Activated naive CD4-positive, alpha-beta T cell treated with anti-CD3 and anti-CD28 coated beads for 36 hours (primary cell): ENCODE results near the gene SLC12A4. TPM values are rescaled to one million over a fixed set of nuclear protein-coding genes. Genes with fewer than 3 reads are reported as not detected.

ENCODE experiments used
- CTCF ChIA-PET: fragments of 350-600 bp; sonication (Branson Sonifier 250); formaldehyde crosslinking; loops from one replicate; lab custom pipeline; 2021; ENCODE audit warnings: antibody characterized with exemption; lab: Charles Lee
- DNase-seq: peaks from one replicate; pipeline ENCODE4 v3.0.0-alpha.2; 2020
- H3K27ac Mint-ChIP-seq: one replicate; pipeline ENCODE4 v1.8.0; 2021; ENCODE audit warnings: mild to moderate bottlenecking, mixed read lengths
- H3K27me3 Mint-ChIP-seq: one replicate; pipeline ENCODE4 v1.8.0; 2021; ENCODE audit warnings: low read depth, mixed read lengths
- H3K36me3 Mint-ChIP-seq: one replicate; pipeline ENCODE4 v1.8.0; 2021; ENCODE audit warnings: low read depth, mixed read lengths
- H3K4me1 Mint-ChIP-seq: one replicate; pipeline ENCODE4 v1.8.0; 2021; ENCODE audit warnings: low read depth, mixed read lengths
- H3K4me3 Mint-ChIP-seq: one replicate; pipeline ENCODE4 v1.8.0; 2021; ENCODE audit warnings: mild to moderate bottlenecking, moderate library complexity, mixed read lengths
- H3K9me3 Mint-ChIP-seq: one replicate; pipeline ENCODE4 v1.8.0; 2021; ENCODE audit warnings: mixed read lengths
- intact Hi-C: fragments of 100-400 bp; cut with micrococcal nuclease; formaldehyde crosslinking; loops from one replicate; pipeline ENCODE4 v1.15.1; 2023
- total RNA-seq, 2 experiments: library from RNA; stranded (reverse); gene quantifications; one replicate each; pipeline ENCODE4 v1.2.3, GENCODE V29; 2021

SLC12A4 gene
- total RNA-seq, 2 experiments from 2014 or later: 24.3 to 28.9 TPM

DNA sequence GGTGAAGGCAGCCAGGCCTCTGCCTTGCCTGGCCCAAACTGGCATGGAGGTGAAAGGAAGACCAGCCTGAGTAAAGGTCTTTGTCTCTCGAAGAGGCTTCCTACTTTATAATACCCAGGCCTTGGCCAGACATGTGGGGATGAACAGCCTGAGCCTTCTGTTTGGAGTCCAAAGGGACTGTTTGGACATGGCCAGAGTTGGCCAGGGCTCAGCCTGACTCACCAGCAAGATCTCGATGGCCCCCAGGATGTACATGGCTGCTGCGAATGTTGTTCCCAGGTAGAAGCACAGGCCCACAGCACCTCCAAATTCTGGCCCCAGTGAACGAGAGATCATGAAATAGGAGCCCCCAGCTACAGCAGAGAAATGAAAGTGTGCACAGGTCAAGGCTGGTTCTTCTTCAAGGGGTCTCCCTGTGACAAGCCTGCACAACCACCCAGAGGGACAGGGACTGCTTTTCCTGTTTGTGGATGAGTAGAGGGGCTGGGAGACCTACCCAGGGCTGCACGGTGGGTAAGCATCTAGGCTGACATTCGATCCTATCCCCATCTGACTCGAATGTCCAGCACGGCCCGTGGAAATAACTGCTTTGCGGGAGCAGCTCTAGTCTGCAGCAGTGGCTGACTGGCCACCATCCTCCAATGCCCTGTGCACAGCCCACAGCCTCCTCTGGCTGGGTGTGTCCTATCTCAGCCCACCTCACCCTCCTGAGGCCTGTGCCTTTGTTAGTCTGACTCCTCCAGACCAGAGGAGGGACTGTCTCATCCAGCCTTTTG, 13.8 kb downstream of the SLC12A4 start:
- H3K9me3 Mint-ChIP-seq: no peaks in the 10 kb centered on the region
- DNase-seq: no peak
- CTCF ChIA-PET: interaction anchor here (0.6 to 1.5 kb wide), 3 partner anchors 53 to 71 kb away, joined by 3 to 4 read pairs (median 4); no protein-coding TSS in a partner anchor
- intact Hi-C loops: no loop called here
- no peaks in the 10 kb centered on the region for H3K27me3 Mint-ChIP-seq
- no peak overlapping the region for H3K27ac Mint-ChIP-seq
- peaks cover 5% of the 10 kb centered on the region for H3K36me3 Mint-ChIP-seq
- H3K4me3 Mint-ChIP-seq: no peak overlapping the region
- H3K4me1 Mint-ChIP-seq: no peaks in the 10 kb centered on the region

DNA sequence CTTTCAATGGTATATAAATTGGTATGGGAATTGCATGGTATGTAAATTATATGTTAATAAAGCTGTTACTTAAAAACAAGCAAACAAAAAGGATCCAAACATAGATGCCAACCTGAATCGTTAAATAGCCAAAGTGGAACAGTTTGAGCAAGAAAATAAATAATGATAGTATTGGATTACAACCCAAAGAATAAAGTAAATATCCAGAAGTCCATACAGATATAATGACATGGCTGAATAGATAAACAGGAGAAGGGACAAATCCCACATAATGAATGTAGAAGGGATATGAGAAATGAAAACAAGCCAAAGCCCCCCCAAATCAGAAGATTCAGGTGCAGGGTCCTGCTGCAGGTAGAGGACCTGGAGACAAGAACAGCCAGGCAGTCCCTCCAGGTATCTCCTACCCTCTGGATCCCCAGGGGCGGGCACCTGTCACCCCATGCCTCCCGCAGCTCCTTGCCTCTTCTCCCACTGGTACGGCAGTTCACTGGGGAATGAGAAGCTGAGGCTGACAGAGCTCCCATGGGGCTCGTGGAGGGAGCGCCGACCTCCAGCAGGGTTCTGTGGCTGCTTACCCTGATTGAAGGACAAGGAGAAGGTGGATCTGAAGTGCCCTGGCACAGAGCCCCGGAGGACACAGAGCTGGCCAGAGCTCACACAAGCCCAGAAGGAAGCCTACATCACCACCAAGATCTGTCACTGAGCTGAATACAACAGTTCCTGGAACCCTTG, 14.6 kb downstream of the SLC12A4 start:
- CTCF ChIA-PET: interaction anchor here (0.6 to 1.5 kb wide), 3 partner anchors 54 to 70 kb away, joined by 3 to 4 read pairs (median 4); no protein-coding TSS in a partner anchor
- Mint-ChIP-seq H3K36me3 (peaks cover 5% of the 10 kb centered on the region), H3K4me1 (no peaks in the 10 kb centered on the region), H3K9me3 (no peaks in the 10 kb centered on the region), H3K27ac (no peak overlapping the region), H3K4me3 (no peak overlapping the region), H3K27me3 (no peaks in the 10 kb centered on the region)
- DNase-seq: no peak
- intact Hi-C loops: no loop called here

- Mint-ChIP-seq H3K4me3 (no peak overlapping the region), H3K27me3 (no peaks in the 10 kb centered on the region), H3K4me1 (no peaks in the 10 kb centered on the region), H3K27ac (no peak overlapping the region), H3K9me3 (no peaks in the 10 kb centered on the region), H3K36me3 (peaks cover 1% of the 10 kb centered on the region)
- intact Hi-C loops: no loop called here
- CTCF ChIA-PET: interaction anchor here (0.5 kb wide), 1 partner anchor 136 kb away, joined by 3 read pairs; no protein-coding TSS in a partner anchor
- no peak for DNase-seq
These were observed 17.0 kb downstream of the SLC12A4 start for GRCh38 chr16:67951485-67951884.

DNA sequence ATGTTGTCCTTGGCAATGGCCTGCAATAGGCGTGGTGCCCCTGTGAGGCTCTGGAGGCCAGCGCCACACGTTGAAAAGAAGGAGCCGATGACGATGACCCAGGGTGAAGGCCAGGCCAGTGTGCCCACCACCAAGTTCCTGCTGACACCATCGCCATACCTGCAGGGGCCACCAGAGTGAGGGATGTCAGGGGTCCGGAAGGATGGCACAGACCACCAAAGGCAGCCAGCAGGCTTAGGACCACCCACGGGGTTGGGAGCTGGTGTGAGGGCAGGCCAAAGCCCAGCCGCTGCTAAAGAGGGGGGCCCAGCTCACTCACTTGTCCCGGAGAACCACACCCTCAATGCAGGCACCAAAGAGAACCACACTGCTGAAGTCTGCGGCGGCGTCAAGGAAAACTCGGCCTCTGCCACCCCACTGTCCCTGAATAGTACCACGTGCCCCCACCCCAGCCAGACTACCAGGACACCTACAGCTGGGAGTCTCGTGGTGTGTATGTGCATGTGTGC, 18.0 kb downstream of the SLC12A4 start:
- CTCF ChIA-PET: no interaction called here
- intact Hi-C loops: no loop called here
- H3K27ac Mint-ChIP-seq: no peak overlapping the region
- no peaks in the 10 kb centered on the region for H3K27me3 Mint-ChIP-seq
- no peaks in the 10 kb centered on the region for H3K9me3 Mint-ChIP-seq
- no peaks in the 10 kb centered on the region for H3K4me1 Mint-ChIP-seq
- no peak for DNase-seq
- peaks cover 1% of the 10 kb centered on the region for H3K36me3 Mint-ChIP-seq
- H3K4me3 Mint-ChIP-seq: no peak overlapping the region

- peaks cover 1% of the 10 kb centered on the region for H3K36me3 Mint-ChIP-seq
- no peak for DNase-seq
- H3K4me3 Mint-ChIP-seq: no peak overlapping the region
- no peak overlapping the region for H3K27ac Mint-ChIP-seq
- intact Hi-C loops: no loop called here
- CTCF ChIA-PET: interaction anchor here (0.6 to 1.5 kb wide), 2 partner anchors 133 to 429 kb away, joined by 3 to 4 read pairs; no protein-coding TSS in a partner anchor
- no peaks in the 10 kb centered on the region for H3K27me3 Mint-ChIP-seq
- no peaks in the 10 kb centered on the region for H3K4me1 Mint-ChIP-seq
- H3K9me3 Mint-ChIP-seq: no peaks in the 10 kb centered on the region
These were observed 18.8 kb downstream of the SLC12A4 start for GRCh38 chr16:67949645-67950044.

DNA sequence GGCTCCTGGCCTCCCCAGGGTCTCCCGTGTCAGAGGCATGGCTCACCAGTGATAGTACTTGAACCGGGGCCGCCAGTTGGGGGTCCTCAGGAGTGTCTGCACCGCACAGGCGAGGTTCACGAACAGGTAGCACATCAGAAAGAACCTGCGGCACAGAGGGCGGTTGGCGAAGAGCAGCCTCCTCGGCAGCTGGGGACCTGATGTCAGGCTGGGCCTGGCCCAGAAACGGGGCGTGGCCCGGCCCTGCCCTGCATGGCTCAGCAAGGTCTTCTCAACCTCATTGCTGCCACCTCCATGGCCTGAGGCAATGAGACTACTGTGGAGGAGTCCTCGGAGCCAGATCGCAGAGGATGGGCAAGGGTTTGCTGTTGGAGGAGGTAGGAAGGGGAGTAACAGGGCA, 20.4 kb downstream of the SLC12A4 start:
- CTCF ChIA-PET: interaction anchor here (1.0 to 1.6 kb wide), 3 partner anchors 12 to 118 kb away, joined by 3 read pairs; no protein-coding TSS in a partner anchor
- intact Hi-C loops: no loop called here
- peak overlapping the region; percentile 18 for H3K27ac Mint-ChIP-seq

GRCh38 chr16:67946966-67947558, 21.4 kb downstream of the SLC12A4 start:
- Mint-ChIP-seq H3K36me3 (no peaks in the 10 kb centered on the region), H3K4me3 (no peak overlapping the region), H3K4me1 (peaks cover 2% of the 10 kb centered on the region), H3K27me3 (no peaks in the 10 kb centered on the region), H3K9me3 (no peaks in the 10 kb centered on the region), H3K27ac (no peak overlapping the region)
- DNase-seq: no peak
- intact Hi-C loops: no loop called here
- CTCF ChIA-PET: interaction anchor here (0.9 to 1.6 kb wide), 4 partner anchors 34 to 426 kb away, joined by 3 to 4 read pairs (median 3); no protein-coding TSS in a partner anchor

More for the DNA sequence above, 20.4 kb downstream of the SLC12A4 start:
- H3K36me3 Mint-ChIP-seq: no peaks in the 10 kb centered on the region
- H3K4me3 Mint-ChIP-seq: no peak overlapping the region
- H3K9me3 Mint-ChIP-seq: no peaks in the 10 kb centered on the region
- no peak for DNase-seq
- no peaks in the 10 kb centered on the region for H3K4me1 Mint-ChIP-seq
- no peaks in the 10 kb centered on the region for H3K27me3 Mint-ChIP-seq

DNA sequence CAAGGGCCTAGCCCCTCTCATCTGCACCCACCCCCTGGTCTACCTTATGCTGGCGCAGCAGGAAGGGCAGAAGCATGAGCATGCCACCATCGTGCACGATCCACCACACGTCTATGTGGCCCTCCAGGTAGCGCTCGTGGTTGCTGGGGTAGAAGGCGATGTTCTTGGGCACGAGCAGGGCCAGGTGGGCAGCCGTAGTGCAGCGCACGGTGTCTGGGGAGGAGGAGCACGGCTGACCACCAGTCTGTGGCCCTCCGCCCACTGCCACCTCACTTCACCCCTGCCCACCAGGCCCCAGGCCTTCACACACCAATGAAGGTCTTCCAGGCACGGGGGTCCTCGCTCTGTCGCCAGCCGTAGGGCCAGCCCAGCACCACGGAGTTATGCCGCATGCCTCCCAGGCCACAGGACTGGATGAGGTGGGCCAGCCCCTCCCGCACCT, 22.3 kb downstream of the SLC12A4 start:
- CTCF ChIA-PET: interaction anchor here (1.3 kb wide), 1 partner anchor 35 kb away, joined by 3 read pairs; no protein-coding TSS in a partner anchor
- Mint-ChIP-seq H3K9me3 (no peaks in the 10 kb centered on the region), H3K36me3 (no peaks in the 10 kb centered on the region), H3K27me3 (no peaks in the 10 kb centered on the region), H3K4me1 (peaks cover 9% of the 10 kb centered on the region), H3K27ac (no peak overlapping the region), H3K4me3 (no peak overlapping the region)
- intact Hi-C loops: no loop called here
- no peak for DNase-seq

GRCh38 chr16:67945392-67945933, 23.0 kb downstream of the SLC12A4 start:
- H3K27me3 Mint-ChIP-seq: no peaks in the 10 kb centered on the region
- H3K4me3 Mint-ChIP-seq: no peak overlapping the region
- no peak overlapping the region for H3K27ac Mint-ChIP-seq
- no peaks in the 10 kb centered on the region for H3K9me3 Mint-ChIP-seq
- DNase-seq: no peak
- no peaks in the 10 kb centered on the region for H3K36me3 Mint-ChIP-seq
- peaks cover 11% of the 10 kb centered on the region for H3K4me1 Mint-ChIP-seq
- CTCF ChIA-PET: no interaction called here
- intact Hi-C loops: no loop called here

GRCh38 chr16:67944690-67945391, 23.6 kb downstream of the SLC12A4 start:
- intact Hi-C loops: no loop called here
- CTCF ChIA-PET: no interaction called here
- H3K4me1 Mint-ChIP-seq: peaks cover 18% of the 10 kb centered on the region
- H3K4me3 Mint-ChIP-seq: no peak overlapping the region
- peaks cover 1% of the 10 kb centered on the region for H3K36me3 Mint-ChIP-seq
- H3K9me3 Mint-ChIP-seq: no peaks in the 10 kb centered on the region
- H3K27me3 Mint-ChIP-seq: no peaks in the 10 kb centered on the region
- no peak for DNase-seq
- H3K27ac Mint-ChIP-seq: no peak overlapping the region

- CTCF ChIA-PET: no interaction called here
These were observed 24.6 kb downstream of the SLC12A4 start, which contains the start of gene LCAT for GRCh38 chr16:67943619-67944504. LCAT (minus strand) TSS chr16:67944120; CDS start chr16:67944101, 19 bp downstream.

More at GRCh38 chr16:67943619-67944504, 24.6 kb downstream of the SLC12A4 start, which contains the start of gene LCAT:
- no peaks in the 10 kb centered on the region for H3K9me3 Mint-ChIP-seq
- intact Hi-C loops: no loop called here
- no peak for DNase-seq
- peaks cover 26% of the 10 kb centered on the region for H3K4me1 Mint-ChIP-seq
- H3K27ac Mint-ChIP-seq: no peak within 1 kb of the TSS
- peaks cover 5% of the 10 kb centered on the region for H3K36me3 Mint-ChIP-seq
- H3K27me3 Mint-ChIP-seq: no peaks in the 10 kb centered on the region
- H3K4me3 Mint-ChIP-seq: no peak within 1 kb of the TSS
